Progenitor cell of endocrine pancreas (in vitro differentiated cells): ENCODE results near the gene NFKB2. TPM values are rescaled to one million over a fixed set of nuclear protein-coding genes. Genes with fewer than 3 reads are reported as not detected.

Experiments
- DNase-seq: peaks from one replicate; pipeline ENCODE4 v3.0.0; 2021; ENCODE audit warnings: low spot score; ENCODE audit not compliant: unreplicated experiment
- H3K27ac Mint-ChIP-seq: 2 replicates; pipeline ENCODE4 v1.8.0; 2021; ENCODE audit warnings: mild to moderate bottlenecking, moderate library complexity, mixed read lengths
- H3K27me3 Mint-ChIP-seq: 2 replicates; pipeline ENCODE4 v1.8.0; 2021; ENCODE audit warnings: mixed read lengths
- H3K36me3 Mint-ChIP-seq: 2 replicates; pipeline ENCODE4 v1.8.0; 2022; ENCODE audit warnings: mixed read lengths; ENCODE audit not compliant: insufficient read depth
- H3K4me1 Mint-ChIP-seq: 2 replicates; pipeline ENCODE4 v1.8.0; 2021; ENCODE audit warnings: low read depth, mixed read lengths
- H3K4me3 Mint-ChIP-seq: 2 replicates; pipeline ENCODE4 v1.8.0; 2021; ENCODE audit warnings: low read depth, mild to moderate bottlenecking, moderate library complexity, mixed read lengths
- H3K9me3 Mint-ChIP-seq: 2 replicates; pipeline ENCODE4 v1.8.0; 2021; ENCODE audit warnings: low read depth, mixed read lengths
- CTCF ChIP-seq: fragments of 200-600 bp; sonication (generic); IDR thresholded peaks from one replicate; pipeline ENCODE4 v1.5.0; 2021; ENCODE audit warnings: antibody characterized with exemption, mild to moderate bottlenecking; ENCODE audit not compliant: unreplicated experiment
- long read RNA-seq: library from polyadenylated mRNA; unstranded; transcript quantifications from one replicate; pipeline ENCODE4 v2.0.0, GENCODE V29; 2020
- total RNA-seq: library from RNA; stranded (reverse); gene quantifications from 2 replicates; pipeline ENCODE4 v1.2.1, GENCODE V29; 2021

The NFKB2 gene
- 21.6 and 23.1 TPM in 2 replicates for total RNA-seq
- long read RNA-seq, partial matches to known transcripts: 0 of 1 reads
- long read RNA-seq, other reads (novel, unspliced or antisense): 1 of 1 reads

GRCh38 chr10:102395400-102396316 lies at the start of gene NFKB2:
Gene NFKB2, plus strand, starts transcription at chr10:102395705. Its CDS starts 255 bp downstream, at chr10:102395960.
- Mint-ChIP-seq H3K27me3 (peaks cover 22% of the 10 kb centered on the region), H3K9me3 (no peaks in the 10 kb centered on the region), H3K4me1 (peaks cover 10% of the 10 kb centered on the region), H3K4me3 (peak within 1 kb of the TSS; percentile 72), H3K36me3 (no peaks in the 10 kb centered on the region), H3K27ac (peak within 1 kb of the TSS; percentile 82)
- TF ChIP-seq CTCF: no peak
- DNase-seq: peak; percentile 79

- H3K9me3 Mint-ChIP-seq: no peaks in the 10 kb centered on the region
- H3K27ac Mint-ChIP-seq: no peak overlapping the region
- peaks cover 10% of the 10 kb centered on the region for H3K36me3 Mint-ChIP-seq
- peak; percentile 61 for TF ChIP-seq CTCF
- H3K27me3 Mint-ChIP-seq: no peaks in the 10 kb centered on the region
- no peak overlapping the region for H3K4me3 Mint-ChIP-seq
- H3K4me1 Mint-ChIP-seq: peaks cover 4% of the 10 kb centered on the region
- peak; percentile 16 for DNase-seq
Measured at GRCh38 chr10:102347236-102347828, 48.2 kb upstream of the NFKB2 start.

DNA sequence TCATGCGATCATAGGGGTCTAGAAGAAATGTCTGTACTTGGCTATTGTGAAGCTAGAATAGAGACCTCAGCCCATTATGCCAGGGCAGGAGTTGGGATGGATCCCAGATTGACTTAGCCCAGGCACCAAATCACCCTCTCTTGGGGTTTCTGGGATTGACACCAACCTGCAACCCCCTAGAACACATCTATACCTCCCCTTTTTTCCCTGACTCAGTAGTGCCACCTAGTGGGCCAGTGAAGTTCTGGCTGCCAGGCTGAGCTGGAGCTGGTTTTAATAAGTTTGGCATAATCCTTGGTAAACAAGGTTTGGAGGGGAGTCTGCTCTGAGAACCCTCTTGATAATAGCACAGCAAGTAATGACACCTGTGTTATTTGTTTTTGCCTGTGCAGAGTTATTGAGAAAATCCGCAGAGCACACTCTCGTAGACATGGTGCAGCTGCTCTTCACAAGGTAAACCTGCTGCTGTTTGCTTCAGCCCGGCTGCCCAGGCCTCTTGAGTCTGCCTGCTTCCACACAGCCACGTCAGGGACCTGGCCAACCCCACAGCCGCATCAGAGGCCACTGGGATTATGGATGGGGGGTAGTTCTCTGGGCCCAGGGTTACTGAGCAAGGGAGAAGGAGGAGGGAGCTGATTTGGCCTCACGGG lies 43.3 kb upstream of the NFKB2 start:
- peaks cover 6% of the 10 kb centered on the region for H3K36me3 Mint-ChIP-seq
- no peak overlapping the region for H3K27ac Mint-ChIP-seq
- peak; percentile 89 for TF ChIP-seq CTCF
- peak; percentile 64 for DNase-seq
- H3K4me1 Mint-ChIP-seq: peaks cover 2% of the 10 kb centered on the region
- no peaks in the 10 kb centered on the region for H3K27me3 Mint-ChIP-seq
- H3K4me3 Mint-ChIP-seq: no peak overlapping the region
- no peaks in the 10 kb centered on the region for H3K9me3 Mint-ChIP-seq

- H3K27me3 Mint-ChIP-seq: no peaks in the 10 kb centered on the region
- H3K4me3 Mint-ChIP-seq: no peak overlapping the region
- peaks cover 2% of the 10 kb centered on the region for H3K4me1 Mint-ChIP-seq
- peaks cover 13% of the 10 kb centered on the region for H3K36me3 Mint-ChIP-seq
- H3K9me3 Mint-ChIP-seq: no peaks in the 10 kb centered on the region
- no peak overlapping the region for H3K27ac Mint-ChIP-seq
- DNase-seq: no peak
- no peak for TF ChIP-seq CTCF
Measured at GRCh38 chr10:102354451-102354850, 41.1 kb upstream of the NFKB2 start.
